Measurements from ENCODE around the gene MCEMP1.

The MCEMP1 gene

GRCh38 chr19:7681340-7682174 is 4.7 kb downstream of the MCEMP1 start:
- H3K27ac ChIP-seq = peak overlapping the region; percentile 96
- TF ChIP-seq, protein P1, sequence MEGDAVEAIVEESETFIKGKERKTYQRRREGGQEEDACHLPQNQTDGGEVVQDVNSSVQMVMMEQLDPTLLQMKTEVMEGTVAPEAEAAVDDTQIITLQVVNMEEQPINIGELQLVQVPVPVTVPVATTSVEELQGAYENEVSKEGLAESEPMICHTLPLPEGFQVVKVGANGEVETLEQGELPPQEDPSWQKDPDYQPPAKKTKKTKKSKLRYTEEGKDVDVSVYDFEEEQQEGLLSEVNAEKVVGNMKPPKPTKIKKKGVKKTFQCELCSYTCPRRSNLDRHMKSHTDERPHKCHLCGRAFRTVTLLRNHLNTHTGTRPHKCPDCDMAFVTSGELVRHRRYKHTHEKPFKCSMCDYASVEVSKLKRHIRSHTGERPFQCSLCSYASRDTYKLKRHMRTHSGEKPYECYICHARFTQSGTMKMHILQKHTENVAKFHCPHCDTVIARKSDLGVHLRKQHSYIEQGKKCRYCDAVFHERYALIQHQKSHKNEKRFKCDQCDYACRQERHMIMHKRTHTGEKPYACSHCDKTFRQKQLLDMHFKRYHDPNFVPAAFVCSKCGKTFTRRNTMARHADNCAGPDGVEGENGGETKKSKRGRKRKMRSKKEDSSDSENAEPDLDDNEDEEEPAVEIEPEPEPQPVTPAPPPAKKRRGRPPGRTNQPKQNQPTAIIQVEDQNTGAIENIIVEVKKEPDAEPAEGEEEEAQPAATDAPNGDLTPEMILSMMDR (IDR thresholded peaks at IDR 0.05) = peak; percentile 79
- H3K27me3 ChIP-seq = no peaks in the 10 kb centered on the region
- H3K4me1 ChIP-seq (ENCODE audit: control insufficient read depth in 1 of 2, insufficient read depth in 1 of 2, low read depth in 1 of 2, low read length in 1 of 2) = peaks cover 55 to 57% of the 10 kb centered on the region in 2 experiments
- H3K36me3 ChIP-seq = peaks cover 41% of the 10 kb centered on the region
- H3K9me3 ChIP-seq = no peaks in the 10 kb centered on the region
- H3K4me3 ChIP-seq (ENCODE audit: low read depth in 1 of 2, low read length in 1 of 2) = peak overlapping the region; percentile 97 to 100

DNA sequence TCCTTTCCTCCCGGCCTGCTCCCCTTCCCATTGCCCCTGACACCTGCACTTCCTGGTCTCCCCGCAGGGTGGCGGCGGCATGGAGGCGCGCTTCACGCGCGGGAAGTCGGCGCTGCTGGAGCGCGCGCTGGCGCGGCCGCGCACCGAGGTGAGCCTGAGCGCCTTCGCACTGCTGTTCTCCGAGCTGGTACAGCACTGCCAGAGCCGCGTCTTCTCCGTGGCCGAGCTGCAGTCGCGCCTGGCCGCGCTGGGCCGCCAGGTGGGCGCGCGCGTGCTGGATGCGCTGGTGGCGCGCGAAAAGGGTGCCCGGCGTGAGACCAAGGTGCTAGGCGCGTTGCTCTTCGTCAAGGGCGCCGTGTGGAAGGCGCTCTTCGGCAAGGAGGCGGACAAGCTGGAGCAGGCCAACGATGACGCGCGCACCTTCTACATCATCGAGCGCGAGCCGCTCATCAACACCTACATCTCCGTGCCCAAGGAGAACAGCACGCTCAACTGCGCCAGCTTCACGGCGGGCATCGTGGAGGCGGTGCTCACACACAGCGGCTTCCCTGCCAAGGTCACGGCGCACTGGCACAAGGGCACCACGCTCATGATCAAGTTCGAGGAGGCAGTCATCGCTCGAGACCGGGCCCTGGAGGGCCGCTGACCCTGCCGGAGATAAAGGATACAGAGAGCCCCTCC is 5.4 kb downstream of the MCEMP1 start:
- peaks cover 48 to 49% of the 10 kb centered on the region in 2 experiments for H3K4me1 ChIP-seq (ENCODE audit: control insufficient read depth in 1 of 2, insufficient read depth in 1 of 2, low read depth in 1 of 2, low read length in 1 of 2)

GRCh38 chr19:7685546-7686445 is 8.9 kb downstream of the MCEMP1 start:
- Histone ChIP-seq H3K9me3 (no peaks in the 10 kb centered on the region), H3K27ac (peak overlapping the region; percentile 47), H3K27me3 (peaks cover 5% of the 10 kb centered on the region), H3K4me1 (ENCODE audit: control insufficient read depth in 1 of 2, insufficient read depth in 1 of 2, low read depth in 1 of 2, low read length in 1 of 2) (peaks cover 15 to 20% of the 10 kb centered on the region in 2 experiments), H3K36me3 (peaks cover 37% of the 10 kb centered on the region), H3K4me3 (ENCODE audit: low read depth in 1 of 2, low read length in 1 of 2) (no peak overlapping the region)
- TF ChIP-seq, protein P1 (IDR thresholded peaks at IDR 0.05) = no peak

More for the DNA sequence above, 5.4 kb downstream of the MCEMP1 start:
- H3K27ac ChIP-seq = peak overlapping the region; percentile 96
- H3K9me3 ChIP-seq = no peaks in the 10 kb centered on the region
- no peaks in the 10 kb centered on the region for H3K27me3 ChIP-seq
- TF ChIP-seq, protein P1 (IDR thresholded peaks at IDR 0.05) = no peak
- H3K36me3 ChIP-seq = peaks cover 41% of the 10 kb centered on the region
- H3K4me3 ChIP-seq (ENCODE audit: low read depth in 1 of 2, low read length in 1 of 2) = peak overlapping the region; percentile 97 to 100

GRCh38 chr19:7687177-7687576 is 10.3 kb downstream of the MCEMP1 start:
- H3K4me3 ChIP-seq (ENCODE audit: low read depth in 1 of 2, low read length in 1 of 2) = no peak overlapping the region
- peak overlapping the region; percentile 16 for H3K27ac ChIP-seq
- H3K4me1 ChIP-seq (ENCODE audit: control insufficient read depth in 1 of 2, insufficient read depth in 1 of 2, low read depth in 1 of 2, low read length in 1 of 2) = peaks cover 5 to 11% of the 10 kb centered on the region in 2 experiments
- no peaks in the 10 kb centered on the region for H3K9me3 ChIP-seq
- TF ChIP-seq, protein P1 (IDR thresholded peaks at IDR 0.05) = no peak
- peaks cover 36% of the 10 kb centered on the region for H3K36me3 ChIP-seq
- peaks cover 5% of the 10 kb centered on the region for H3K27me3 ChIP-seq

- H3K36me3 ChIP-seq = peaks cover 16% of the 10 kb centered on the region
- TF ChIP-seq, protein P1 (IDR thresholded peaks at IDR 0.05) = no peak
Measured at GRCh38 chr19:7689165-7689564, 12.3 kb downstream of the MCEMP1 start.

More at GRCh38 chr19:7689165-7689564, 12.3 kb downstream of the MCEMP1 start:
- Histone ChIP-seq H3K27me3 (peaks cover 5% of the 10 kb centered on the region), H3K27ac (no peak overlapping the region), H3K4me3 (ENCODE audit: low read depth in 1 of 2, low read length in 1 of 2) (peak overlapping the region; percentile 36 to 41), H3K9me3 (no peaks in the 10 kb centered on the region), H3K4me1 (ENCODE audit: control insufficient read depth in 1 of 2, insufficient read depth in 1 of 2, low read depth in 1 of 2, low read length in 1 of 2) (peaks cover 0 to 4% of the 10 kb centered on the region in 2 experiments)

All from neutrophil (primary cell).